Calu3 (cell line): Measurements from ENCODE around the gene GHR. TPM values are rescaled to one million over a fixed set of nuclear protein-coding genes. Genes with fewer than 3 reads are reported as not detected.

Experiments used
- BruUV-seq: library from RNA; stranded (reverse); fragments of 400-500 nt; replicated peaks from 2 replicates; lab custom pipeline; 2021; lab: Mats Ljungman, UMichigan
- CTCF ChIA-PET: fragments of 300-600 bp; sonication (Branson Sonifier 250); formaldehyde crosslinking; loops from one replicate; lab custom pipeline; 2022; ENCODE audit warnings: antibody characterized with exemption; lab: Charles Lee
- DNase-seq: peaks from one replicate; pipeline ENCODE4 v3.0.0; 2022
- H3K27ac Mint-ChIP-seq: one replicate; pipeline ENCODE4 v1.8.0; 2022; ENCODE audit warnings: mixed read lengths; ENCODE audit not compliant: unreplicated experiment
- H3K27me3 Mint-ChIP-seq: one replicate; pipeline ENCODE4 v1.8.0; 2022; ENCODE audit warnings: mixed read lengths; ENCODE audit not compliant: unreplicated experiment
- H3K36me3 Mint-ChIP-seq: one replicate; pipeline ENCODE4 v1.8.0; 2022; ENCODE audit warnings: mild to moderate bottlenecking, moderate library complexity, mixed read lengths; ENCODE audit not compliant: insufficient read depth, unreplicated experiment
- H3K4me1 Mint-ChIP-seq: one replicate; pipeline ENCODE4 v1.8.0; 2022; ENCODE audit warnings: mild to moderate bottlenecking, low read depth, mixed read lengths; ENCODE audit not compliant: unreplicated experiment
- H3K4me3 Mint-ChIP-seq: one replicate; pipeline ENCODE4 v1.8.0; 2022; ENCODE audit warnings: mild to moderate bottlenecking, low read depth, moderate library complexity, mixed read lengths; ENCODE audit not compliant: unreplicated experiment
- H3K9me3 Mint-ChIP-seq: one replicate; pipeline ENCODE4 v1.8.0; 2022; ENCODE audit warnings: low read depth, mixed read lengths; ENCODE audit not compliant: unreplicated experiment
- CTCF ChIP-seq: fragments of 200-600 bp; IDR thresholded peaks from one replicate; pipeline ENCODE4 v1.8.0; 2022; ENCODE audit warnings: antibody characterized with exemption; ENCODE audit not compliant: unreplicated experiment
- intact Hi-C: fragments of 100-400 bp; cut with micrococcal nuclease; formaldehyde crosslinking; loops from one replicate; pipeline ENCODE4 v1.10.0; 2022; ENCODE audit not compliant: unreplicated experiment
- total RNA-seq: library from RNA; stranded (reverse); gene quantifications from 2 replicates; pipeline ENCODE4 v1.2.3, GENCODE V29; 2022

The GHR gene
- total RNA-seq, 1 experiment from 2014 or later, result 0.45 TPM

- Mint-ChIP-seq H3K9me3 (no peaks in the 10 kb centered on the region), H3K27ac (no peak overlapping the region), H3K4me3 (no peak overlapping the region), H3K36me3 (no peaks in the 10 kb centered on the region), H3K4me1 (no peaks in the 10 kb centered on the region), H3K27me3 (peaks cover 30% of the 10 kb centered on the region)
- intact Hi-C loops, result loop anchor here (2.0 to 10.0 kb wide), 2 partner anchors 130 to 248 kb away; no protein-coding TSS in a partner anchor
- DNase-seq, result no peak
- peak; percentile 32 for TF ChIP-seq CTCF
- BruUV-seq, result no TSS peak
- CTCF ChIA-PET, result interaction anchor here (0.6 kb wide), 1 partner anchor 253 kb away, joined by 4 read pairs; no protein-coding TSS in a partner anchor
Observed at GRCh38 chr5:42636425-42636824, 213.2 kb downstream of the GHR start.

- intact Hi-C loops, result loop anchor here (2.0 to 10.0 kb wide), 2 partner anchors 130 to 248 kb away; no protein-coding TSS in a partner anchor
- Mint-ChIP-seq H3K36me3 (no peaks in the 10 kb centered on the region), H3K27me3 (peaks cover 30% of the 10 kb centered on the region), H3K4me1 (no peaks in the 10 kb centered on the region), H3K4me3 (no peak overlapping the region), H3K9me3 (no peaks in the 10 kb centered on the region), H3K27ac (no peak overlapping the region)
- CTCF ChIA-PET, result no interaction called here
- DNase-seq, result no peak
- TF ChIP-seq CTCF, result no peak
- BruUV-seq, result no TSS peak
Observed at GRCh38 chr5:42636946-42637345, 213.7 kb downstream of the GHR start.

- Mint-ChIP-seq H3K36me3 (no peaks in the 10 kb centered on the region), H3K27ac (no peak overlapping the region), H3K4me1 (no peaks in the 10 kb centered on the region), H3K27me3 (peaks cover 42% of the 10 kb centered on the region), H3K4me3 (no peak overlapping the region), H3K9me3 (no peaks in the 10 kb centered on the region)
- TF ChIP-seq CTCF, result no peak
- no peak for DNase-seq
- no TSS peak for BruUV-seq
- CTCF ChIA-PET, result no interaction called here
- intact Hi-C loops, result loop anchor here (10.0 kb wide), 1 partner anchor 246 kb away; no protein-coding TSS in a partner anchor
Observed at GRCh38 chr5:42638972-42639371, 215.7 kb downstream of the GHR start.

- Mint-ChIP-seq H3K27ac (no peak overlapping the region), H3K4me3 (no peak overlapping the region), H3K9me3 (no peaks in the 10 kb centered on the region), H3K4me1 (no peaks in the 10 kb centered on the region), H3K27me3 (peaks cover 61% of the 10 kb centered on the region), H3K36me3 (no peaks in the 10 kb centered on the region)
- BruUV-seq, result no TSS peak
- TF ChIP-seq CTCF, result no peak
- CTCF ChIA-PET, result no interaction called here
- DNase-seq, result no peak
- intact Hi-C loops, result no loop called here
Observed at GRCh38 chr5:42640835-42641234, 217.6 kb downstream of the GHR start.
